CD14-positive monocyte (primary cell): ENCODE results near the gene TGFB3. TPM values are rescaled to one million over a fixed set of nuclear protein-coding genes. Genes with fewer than 3 reads are reported as not detected.

Source experiments
- DNase-seq, 3 donors: peaks; one replicate each; pipeline ENCODE4 v3.0.0-alpha.2; 2011 to 2022
- H2AFZ ChIP-seq: 2 replicates; pipeline ENCODE4 v1.6.0; 2012; ENCODE audit warnings: mild to moderate bottlenecking, low read depth, low read length, inconsistent platforms; ENCODE audit not compliant: insufficient read depth, poor library complexity, severe bottlenecking
- H3K27ac ChIP-seq, 2 donors: 1 replicate in 1 of 2; 2 replicates in 1 of 2; pipeline ENCODE4 v1.5.1; 2012 to 2013; ENCODE audit warnings: low read length in 2 of 2, control low read depth in 1 of 2, inconsistent platforms in 1 of 2, low read depth in 1 of 2, mild to moderate bottlenecking in 1 of 2
- H3K27me3 ChIP-seq, 2 donors: one replicate each; pipeline versions ENCODE4 v1.6.0 to v1.6.1; 2011 to 2013; ENCODE audit warnings: low read length in 2 of 2; ENCODE audit not compliant: control insufficient read depth in 2 of 2, insufficient read depth in 2 of 2
- H3K36me3 ChIP-seq, 2 donors: replicated peaks in 1 of 2; 1 replicate in 1 of 2; 2 replicates in 1 of 2; pipeline versions ENCODE4 v1.5.1 to v1.6.1; 2012 to 2013; ENCODE audit warnings: low read length in 2 of 2, control low read depth in 1 of 2, inconsistent platforms in 1 of 2, mild to moderate bottlenecking in 1 of 2; ENCODE audit not compliant: insufficient read depth in 2 of 2, control insufficient read depth in 1 of 2
- H3K4me1 ChIP-seq, 2 donors: 1 replicate in 1 of 2; 2 replicates in 1 of 2; pipeline versions ENCODE4 v1.5.1 to v1.6.1; 2012 to 2013; ENCODE audit warnings: low read length in 2 of 2, control low read depth in 1 of 2, inconsistent platforms in 1 of 2, mild to moderate bottlenecking in 1 of 2, moderate library complexity in 1 of 2; ENCODE audit not compliant: insufficient read depth in 2 of 2, control insufficient read depth in 1 of 2
- H3K4me2 ChIP-seq: replicated peaks from 2 replicates; pipeline ENCODE3; 2012; ENCODE audit warnings: low read length, moderate library complexity, mild to moderate bottlenecking; ENCODE audit not compliant: poor library complexity, severe bottlenecking; ENCODE audit errors: extremely low read depth
- H3K4me3 ChIP-seq, 3 experiments: fragments of 200-600 bp in 1 of 3; sonication (generic) in 1 of 3; replicated peaks in 1 of 3; 1 replicate in 2 of 3; 2 replicates in 1 of 3; pipeline ENCODE4 v1.5.1; 2011 to 2013; ENCODE audit warnings: low read length in 3 of 3, mild to moderate bottlenecking in 3 of 3, control low read depth in 2 of 3, low read depth in 2 of 3, inconsistent platforms in 1 of 3, moderate library complexity in 1 of 3
- H3K79me2 ChIP-seq: 2 replicates; pipeline ENCODE4 v1.6.0; 2012; ENCODE audit warnings: mild to moderate bottlenecking, control low read depth, inconsistent platforms, low read length, moderate library complexity; ENCODE audit not compliant: insufficient read depth
- H3K9ac ChIP-seq: 2 replicates; pipeline ENCODE4 v1.6.0; 2017; ENCODE audit warnings: low read length, mild to moderate bottlenecking; ENCODE audit not compliant: insufficient read depth, poor library complexity, severe bottlenecking
- H3K9me3 ChIP-seq, 2 donors: replicated peaks in 1 of 2; 1 replicate in 1 of 2; 2 replicates in 1 of 2; pipeline versions ENCODE4 v1.5.1 to v1.6.1; 2012 to 2013; ENCODE audit warnings: low read length in 2 of 2, control low read depth in 1 of 2; ENCODE audit not compliant: control insufficient read depth in 1 of 2, insufficient read depth in 1 of 2
- H4K20me1 ChIP-seq: 2 replicates; pipeline ENCODE4 v1.6.0; 2012; ENCODE audit warnings: mild to moderate bottlenecking, low read length, control low read depth, moderate library complexity; ENCODE audit not compliant: insufficient read depth
- H3K27ac Mint-ChIP-seq, 7 donors: one replicate each; pipeline ENCODE4 v1.8.0; 2020; ENCODE audit warnings: mild to moderate bottlenecking in 7 of 7, mixed read lengths in 7 of 7, moderate library complexity in 6 of 7, inconsistent platforms in 2 of 7
- H3K27me3 Mint-ChIP-seq, 3 donors: one replicate each; pipeline ENCODE4 v1.8.0; 2021 to 2022; ENCODE audit warnings: low read depth in 3 of 3, mild to moderate bottlenecking in 3 of 3, mixed read lengths in 3 of 3, moderate library complexity in 3 of 3, inconsistent platforms in 1 of 3
- H3K36me3 Mint-ChIP-seq, 2 donors: one replicate each; pipeline ENCODE4 v1.8.0; 2020; ENCODE audit warnings: mixed read lengths in 2 of 2, inconsistent platforms in 1 of 2, mild to moderate bottlenecking in 1 of 2
- H3K4me1 Mint-ChIP-seq: one replicate; pipeline ENCODE4 v1.8.0; 2020; ENCODE audit warnings: mild to moderate bottlenecking, mixed read lengths
- H3K4me3 Mint-ChIP-seq, 2 donors: one replicate each; pipeline ENCODE4 v1.8.0; 2020; ENCODE audit warnings: mild to moderate bottlenecking in 2 of 2, mixed read lengths in 2 of 2, moderate library complexity in 1 of 2
- H3K9me3 Mint-ChIP-seq, 7 donors: one replicate each; pipeline ENCODE4 v1.8.0; 2020 to 2022; ENCODE audit warnings: mixed read lengths in 7 of 7, mild to moderate bottlenecking in 6 of 7, moderate library complexity in 6 of 7, inconsistent platforms in 2 of 7
- WGBS: methylation state at CpG from one replicate; pipeline ENCODE4 v1.1.5; 2013; ENCODE audit warnings: missing lambda C conversion rate; ENCODE audit not compliant: insufficient coverage; 5-methylcytosine and 5-hydroxymethylcytosine counted together
- intact Hi-C, 2 donors: fragments of 100-400 bp; cut with micrococcal nuclease; formaldehyde crosslinking; loops; one replicate each; pipeline versions ENCODE4 v1.15.0 to v1.15.1; 2023
- polyA plus RNA-seq, 3 donors: library from polyadenylated mRNA; depleted of rRNA in 1 of 3; unstranded in 2 of 3; stranded (reverse) in 1 of 3; fragments of 300-500 nt in 2 of 3; fragments of >200 nt in 1 of 3; fragmentation: Illumina TruSeq in 2 of 3; gene quantifications; 1 replicate in 2 of 3; 2 replicates in 1 of 3; pipeline ENCODE4 v1.2.3, GENCODE V29; 2012 to 2021
- TF ChIP-seq, protein P1 (sequence below): fragments of 200-600 bp; IDR thresholded peaks from one replicate; pipeline ENCODE4 v1.8.0; 2022; ENCODE audit warnings: antibody characterized with exemption, mild to moderate bottlenecking

TGFB3 gene
- polyA plus RNA-seq, 3 donors, result 0.07 to 1.8 TPM; not detected in 1

- H3K4me2 ChIP-seq, result no peak overlapping the region
- no CpG with 5 or more reads among the region's 1 CpG for WGBS
- Mint-ChIP-seq H3K36me3 (peaks cover 4 to 19% of the 10 kb centered on the region in 2 donors), H3K27ac (no peak overlapping the region), H3K4me1 (no peaks in the 10 kb centered on the region), H3K4me3 (no peak overlapping the region), H3K27me3 (peaks cover 0 to 3% (median 0%) of the 10 kb centered on the region in 3 donors), H3K9me3 (peaks cover 10 to 17% (median 13%) of the 10 kb centered on the region in 7 donors)
- no peak for DNase-seq
- no peaks in the 10 kb centered on the region for H3K4me1 ChIP-seq
- H3K9ac ChIP-seq, result no peak overlapping the region
- no peak overlapping the region for H2AFZ ChIP-seq
- H3K36me3 ChIP-seq, result no peaks in the 10 kb centered on the region
- H4K20me1 ChIP-seq, result no peaks in the 10 kb centered on the region
- intact Hi-C loops, result no loop called here
- no peak overlapping the region for H3K27ac ChIP-seq
- TF ChIP-seq, protein P1, sequence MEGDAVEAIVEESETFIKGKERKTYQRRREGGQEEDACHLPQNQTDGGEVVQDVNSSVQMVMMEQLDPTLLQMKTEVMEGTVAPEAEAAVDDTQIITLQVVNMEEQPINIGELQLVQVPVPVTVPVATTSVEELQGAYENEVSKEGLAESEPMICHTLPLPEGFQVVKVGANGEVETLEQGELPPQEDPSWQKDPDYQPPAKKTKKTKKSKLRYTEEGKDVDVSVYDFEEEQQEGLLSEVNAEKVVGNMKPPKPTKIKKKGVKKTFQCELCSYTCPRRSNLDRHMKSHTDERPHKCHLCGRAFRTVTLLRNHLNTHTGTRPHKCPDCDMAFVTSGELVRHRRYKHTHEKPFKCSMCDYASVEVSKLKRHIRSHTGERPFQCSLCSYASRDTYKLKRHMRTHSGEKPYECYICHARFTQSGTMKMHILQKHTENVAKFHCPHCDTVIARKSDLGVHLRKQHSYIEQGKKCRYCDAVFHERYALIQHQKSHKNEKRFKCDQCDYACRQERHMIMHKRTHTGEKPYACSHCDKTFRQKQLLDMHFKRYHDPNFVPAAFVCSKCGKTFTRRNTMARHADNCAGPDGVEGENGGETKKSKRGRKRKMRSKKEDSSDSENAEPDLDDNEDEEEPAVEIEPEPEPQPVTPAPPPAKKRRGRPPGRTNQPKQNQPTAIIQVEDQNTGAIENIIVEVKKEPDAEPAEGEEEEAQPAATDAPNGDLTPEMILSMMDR, result no peak
- no peak overlapping the region for H3K4me3 ChIP-seq
- H3K9me3 ChIP-seq, result peaks cover 5 to 8% of the 10 kb centered on the region in 2 donors
- no peaks in the 10 kb centered on the region for H3K27me3 ChIP-seq
- H3K79me2 ChIP-seq, result no peaks in the 10 kb centered on the region
These were observed 33.4 kb upstream of the TGFB3 start for GRCh38 chr14:76015191-76015590.

DNA sequence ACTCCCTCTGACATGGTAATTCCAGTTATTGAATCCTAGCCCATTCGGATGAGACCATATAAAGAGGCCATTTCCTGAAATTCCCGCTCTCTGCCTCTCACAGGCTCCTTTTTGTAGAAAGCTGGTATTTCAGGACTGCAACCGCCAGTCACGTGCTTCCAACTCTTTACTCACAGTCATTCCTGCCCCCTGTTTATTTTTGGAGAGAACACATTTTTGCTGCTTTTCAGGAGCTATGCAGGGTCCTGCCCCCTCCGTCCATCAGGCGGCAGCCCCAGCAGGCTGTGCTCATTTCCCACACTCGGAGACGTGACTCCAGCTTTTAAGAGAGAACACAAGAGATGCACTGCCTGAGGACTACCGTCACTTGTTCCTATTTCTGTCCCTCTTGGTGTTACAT, 30.6 kb upstream of the TGFB3 start:
- H3K79me2 ChIP-seq, result no peaks in the 10 kb centered on the region
- H3K27ac ChIP-seq, result no peak overlapping the region
- no peak overlapping the region for H3K4me2 ChIP-seq
- TF ChIP-seq, protein P1, result no peak
- no peaks in the 10 kb centered on the region for H3K36me3 ChIP-seq
- H3K27me3 ChIP-seq, result no peaks in the 10 kb centered on the region
- H3K4me3 ChIP-seq, result no peak overlapping the region
- H3K9ac ChIP-seq, result no peak overlapping the region
- H2AFZ ChIP-seq, result no peak overlapping the region
- 100% methylated on average over 6 of the region's 9 CpGs for WGBS
- H3K27me3 Mint-ChIP-seq, result peaks cover 0 to 3% (median 0%) of the 10 kb centered on the region in 3 donors
- H3K9me3 ChIP-seq, result no peaks in the 10 kb centered on the region
- H3K27ac Mint-ChIP-seq, result no peak overlapping the region
- H4K20me1 ChIP-seq, result no peaks in the 10 kb centered on the region
- H3K36me3 Mint-ChIP-seq, result peaks cover 0 to 9% of the 10 kb centered on the region in 2 donors
- peaks cover 0 to 4% (median 0%) of the 10 kb centered on the region in 7 donors for H3K9me3 Mint-ChIP-seq
- H3K4me3 Mint-ChIP-seq, result no peak overlapping the region
- peaks cover 3% of the 10 kb centered on the region for H3K4me1 Mint-ChIP-seq
- no peaks in the 10 kb centered on the region for H3K4me1 ChIP-seq
- intact Hi-C loops, result no loop called here
- no peak for DNase-seq
